Lower leg skin (tissue), 4 donors: ENCODE measurements around the gene BZW2. TPM values are rescaled to one million over a fixed set of nuclear protein-coding genes. Genes with fewer than 3 reads are reported as not detected.

ENCODE experiments used
- DNase-seq, 2 donors: peaks; one replicate each; pipeline ENCODE4 v3.0.0-alpha.2; 2019; ENCODE audit warnings: low spot score in 2 of 2
- H3K4me3 ChIP-seq: fragments of 200-600 bp; sonication (generic); 2 replicates; pipeline ENCODE4 v1.5.1; 2017; ENCODE audit warnings: mild to moderate bottlenecking, low read depth; ENCODE audit not compliant: poor library complexity, severe bottlenecking
- CTCF ChIP-seq, 3 donors: fragments of 450-650 bp; IDR thresholded peaks; one replicate each; pipeline ENCODE4 v1.5.1; 2016; ENCODE audit warnings: antibody characterized with exemption in 3 of 3, mild to moderate bottlenecking in 3 of 3, moderate library complexity in 2 of 3
- POLR2A ChIP-seq, 2 donors: fragments of 450-650 bp; IDR thresholded peaks; one replicate each; pipeline ENCODE4 v1.6.1; 2016 to 2017; ENCODE audit warnings: antibody characterized with exemption in 2 of 2, mild to moderate bottlenecking in 1 of 2, moderate library complexity in 1 of 2
- WGBS, 2 donors: methylation state at CpG; one replicate each; pipeline ENCODE4 v1.1.5; 2018; 5-methylcytosine and 5-hydroxymethylcytosine counted together
- intact Hi-C: fragments of 100-400 bp; cut with DNase I; formaldehyde crosslinking; loops from one replicate; pipeline ENCODE4 v1.15.0; 2023; ENCODE audit warnings: low total_unique reads
- total RNA-seq, 4 donors: library from RNA; depleted of rRNA; stranded (reverse); fragments of >200 nt; gene quantifications; one replicate each; pipeline ENCODE4 v1.1.0, GENCODE V29; 2016

Gene BZW2
- total RNA-seq, 4 donors from 2014 or later, result 51.3 to 82.2 (median 68.0) TPM

- DNase-seq, result no peak
- intact Hi-C loops, result no loop called here
- 86% methylated on average over 2 of the region's 2 CpGs for WGBS, 2 donors
- TF ChIP-seq POLR2A (IDR thresholded peaks at IDR 0.05) (no peak), CTCF (IDR thresholded peaks at IDR 0.05) (no peak)
- H3K4me3 ChIP-seq, result no peak overlapping the region
Observed at GRCh38 chr7:16729541-16729940, 83.6 kb downstream of the BZW2 start.

- no peak overlapping the region for H3K4me3 ChIP-seq
- WGBS, 2 donors, result 63 to 91% methylated on average over 3 of the region's 3 CpGs
- intact Hi-C loops, result no loop called here
- TF ChIP-seq CTCF (IDR thresholded peaks at IDR 0.05) (no peak), POLR2A (IDR thresholded peaks at IDR 0.05) (no peak)
- DNase-seq, result no peak
Observed at GRCh38 chr7:16730937-16731336, 85.0 kb downstream of the BZW2 start.

- intact Hi-C loops, result no loop called here
- TF ChIP-seq CTCF (IDR thresholded peaks at IDR 0.05) (no peak), POLR2A (IDR thresholded peaks at IDR 0.05) (no peak)
- H3K4me3 ChIP-seq, result no peak overlapping the region
- no peak for DNase-seq
- 96% methylated on average over 4 of the region's 4 CpGs for WGBS, 2 donors
Observed at GRCh38 chr7:16732828-16733227, 86.8 kb downstream of the BZW2 start.

GRCh38 chr7:16734148-16734726, 88.3 kb downstream of the BZW2 start:
- intact Hi-C loops, result no loop called here
- no peak overlapping the region for H3K4me3 ChIP-seq
- 90 to 95% methylated on average over 7 of the region's 7 CpGs for WGBS, 2 donors
- TF ChIP-seq CTCF (IDR thresholded peaks at IDR 0.05), result no peak
- TF ChIP-seq POLR2A (IDR thresholded peaks at IDR 0.05), result no peak
- DNase-seq, result no peak

GRCh38 chr7:16735020-16735419, 89.0 kb downstream of the BZW2 start:
- no peak for DNase-seq
- no peak overlapping the region for H3K4me3 ChIP-seq
- TF ChIP-seq CTCF (IDR thresholded peaks at IDR 0.05) (no peak), POLR2A (IDR thresholded peaks at IDR 0.05) (no peak)
- 87 to 90% methylated on average over 4 of the region's 4 CpGs for WGBS, 2 donors
- intact Hi-C loops, result no loop called here
